Smooth muscle cell (in vitro differentiated cells): ENCODE results near the gene DCAF5. TPM values are rescaled to one million over a fixed set of nuclear protein-coding genes. Genes with fewer than 3 reads are reported as not detected.
A peak's percentile ranks its signal among the peaks of the same experiment; 100 is the strongest.

ENCODE experiments used
- DNase-seq: peaks from one replicate; lab custom pipeline; 2025; ENCODE audit not compliant: unreplicated experiment; lab: John Stamatoyannopoulos, UW
- H2AFZ ChIP-seq: fragments of 200-600 bp; sonication (generic); 2 replicates; pipeline ENCODE4 v1.6.0; 2016; ENCODE audit warnings: antibody characterized with exemption, low read depth, mild to moderate bottlenecking
- H3F3A ChIP-seq: fragments of 200-600 bp; sonication (generic); 2 replicates; pipeline ENCODE4 v1.6.0; 2017; ENCODE audit warnings: antibody characterized with exemption, low read depth
- H3K27ac ChIP-seq: fragments of 200-600 bp; sonication (generic); 2 replicates; pipeline ENCODE4 v1.5.1; 2016; ENCODE audit warnings: low read depth, mild to moderate bottlenecking
- H3K27me3 ChIP-seq: fragments of 200-600 bp; sonication (generic); 2 replicates; pipeline ENCODE4 v1.6.1; 2016; ENCODE audit warnings: low read depth, mild to moderate bottlenecking
- H3K36me3 ChIP-seq: fragments of 200-600 bp; sonication (generic); 2 replicates; pipeline ENCODE4 v1.5.1; 2016; ENCODE audit warnings: low read depth
- H3K4me1 ChIP-seq: fragments of 200-600 bp; sonication (generic); 2 replicates; pipeline ENCODE4 v1.5.1; 2016; ENCODE audit warnings: low read depth
- H3K4me2 ChIP-seq: fragments of 200-600 bp; sonication (generic); 2 replicates; pipeline ENCODE4 v1.6.0; 2016; ENCODE audit warnings: mild to moderate bottlenecking
- H3K4me3 ChIP-seq: fragments of 200-600 bp; sonication (generic); 2 replicates; pipeline ENCODE4 v1.5.1; 2016; ENCODE audit warnings: mild to moderate bottlenecking
- H3K79me2 ChIP-seq: fragments of 200-600 bp; sonication (generic); 2 replicates; pipeline ENCODE4 v1.6.0; 2016; ENCODE audit warnings: low read depth, mild to moderate bottlenecking
- H3K9ac ChIP-seq: fragments of 200-600 bp; sonication (generic); 2 replicates; pipeline ENCODE4 v1.6.0; 2016; ENCODE audit warnings: low read depth
- H3K9me3 ChIP-seq: fragments of 200-600 bp; sonication (generic); replicated peaks from 2 replicates; pipeline ENCODE4 v1.5.1; 2016; ENCODE audit warnings: low read depth
- H4K20me1 ChIP-seq: fragments of 200-600 bp; sonication (generic); 2 replicates; pipeline ENCODE4 v1.6.0; 2016; ENCODE audit warnings: low read depth
- WGBS: methylation state at CpG from one replicate; pipeline ENCODE4 v1.1.7; 2016; ENCODE audit warnings: low lambda C conversion rate; 5-methylcytosine and 5-hydroxymethylcytosine counted together
- polyA plus RNA-seq: library from polyadenylated mRNA; unstranded; fragments of >200 nt; fragmentation: Nextera tagmentation; extraction: Ambion mirVana; gene quantifications from 2 replicates; pipeline ENCODE4 v1.2.1, GENCODE V29; 2016
- total RNA-seq: library from RNA; depleted of rRNA; stranded (reverse); fragments of >200 nt; gene quantifications from 2 replicates; pipeline ENCODE4 v1.2.3, GENCODE V29; 2014
- TF ChIP-seq, protein P1 (sequence below): fragments of 200-600 bp; sonication (generic); IDR thresholded peaks from 2 replicates; pipeline ENCODE4 v1.5.1; 2017; ENCODE audit warnings: borderline replicate concordance, mild to moderate bottlenecking, antibody characterized with exemption; ENCODE audit not compliant: insufficient read depth, poor library complexity, severe bottlenecking

Gene DCAF5
- total and polyA plus RNA-seq, 2 experiments from 2014 or later, result 23.0 to 45.4 TPM

DNA sequence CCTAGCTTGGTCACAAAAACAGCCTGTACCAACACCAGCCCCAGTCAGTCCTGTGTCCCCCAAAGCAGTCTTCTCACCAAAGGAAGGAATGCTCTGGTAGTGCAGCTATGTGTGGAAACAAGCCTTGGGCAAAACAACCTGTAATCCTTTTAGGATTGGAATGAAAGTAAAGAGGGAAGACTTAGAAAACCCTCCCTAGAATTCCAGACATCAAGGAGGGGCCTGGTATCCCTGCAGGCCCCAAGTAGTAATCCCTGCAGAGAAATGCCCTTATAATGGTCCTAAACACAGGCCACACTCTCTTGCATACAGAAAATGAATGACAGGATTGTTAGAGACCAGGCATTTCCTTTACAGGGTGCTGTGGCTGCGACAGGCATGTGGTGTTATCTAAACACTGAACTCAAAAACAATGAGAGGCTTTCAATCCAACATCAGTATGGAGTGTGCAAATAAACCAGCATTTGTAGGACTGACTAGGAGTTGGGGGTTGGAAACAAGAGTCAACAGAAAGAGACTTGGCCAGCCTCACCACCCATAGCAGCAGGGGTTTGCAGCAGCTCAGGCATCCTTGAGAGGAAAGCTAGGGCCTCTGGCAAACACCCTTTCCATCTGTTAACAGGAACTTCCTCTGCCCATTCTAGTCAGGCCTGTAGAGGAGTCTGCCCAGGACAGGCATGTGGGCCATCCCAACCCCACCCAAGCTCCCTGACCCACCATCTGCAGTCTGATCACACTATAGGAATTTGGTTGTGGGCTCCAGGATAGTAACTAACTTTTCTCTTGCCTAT is 59.1 kb downstream of the DCAF5 start:
- Histone ChIP-seq H3K27ac (peak overlapping the region; percentile 76), H3K79me2 (peaks cover 49% of the 10 kb centered on the region), H3K4me1 (peaks cover 39% of the 10 kb centered on the region), H3K27me3 (no peaks in the 10 kb centered on the region), H3F3A (peaks cover 33% of the 10 kb centered on the region), H3K4me2 (peak overlapping the region; percentile 36), H3K4me3 (no peak overlapping the region), H3K9me3 (no peaks in the 10 kb centered on the region), H3K9ac (no peak overlapping the region), H3K36me3 (no peaks in the 10 kb centered on the region), H4K20me1 (no peaks in the 10 kb centered on the region), H2AFZ (no peak overlapping the region)
- TF ChIP-seq, protein P1, sequence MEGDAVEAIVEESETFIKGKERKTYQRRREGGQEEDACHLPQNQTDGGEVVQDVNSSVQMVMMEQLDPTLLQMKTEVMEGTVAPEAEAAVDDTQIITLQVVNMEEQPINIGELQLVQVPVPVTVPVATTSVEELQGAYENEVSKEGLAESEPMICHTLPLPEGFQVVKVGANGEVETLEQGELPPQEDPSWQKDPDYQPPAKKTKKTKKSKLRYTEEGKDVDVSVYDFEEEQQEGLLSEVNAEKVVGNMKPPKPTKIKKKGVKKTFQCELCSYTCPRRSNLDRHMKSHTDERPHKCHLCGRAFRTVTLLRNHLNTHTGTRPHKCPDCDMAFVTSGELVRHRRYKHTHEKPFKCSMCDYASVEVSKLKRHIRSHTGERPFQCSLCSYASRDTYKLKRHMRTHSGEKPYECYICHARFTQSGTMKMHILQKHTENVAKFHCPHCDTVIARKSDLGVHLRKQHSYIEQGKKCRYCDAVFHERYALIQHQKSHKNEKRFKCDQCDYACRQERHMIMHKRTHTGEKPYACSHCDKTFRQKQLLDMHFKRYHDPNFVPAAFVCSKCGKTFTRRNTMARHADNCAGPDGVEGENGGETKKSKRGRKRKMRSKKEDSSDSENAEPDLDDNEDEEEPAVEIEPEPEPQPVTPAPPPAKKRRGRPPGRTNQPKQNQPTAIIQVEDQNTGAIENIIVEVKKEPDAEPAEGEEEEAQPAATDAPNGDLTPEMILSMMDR, result no peak
- DNase-seq, result no peak
- WGBS, result 6% methylated on average over 1 of the region's 1 CpG

DNA sequence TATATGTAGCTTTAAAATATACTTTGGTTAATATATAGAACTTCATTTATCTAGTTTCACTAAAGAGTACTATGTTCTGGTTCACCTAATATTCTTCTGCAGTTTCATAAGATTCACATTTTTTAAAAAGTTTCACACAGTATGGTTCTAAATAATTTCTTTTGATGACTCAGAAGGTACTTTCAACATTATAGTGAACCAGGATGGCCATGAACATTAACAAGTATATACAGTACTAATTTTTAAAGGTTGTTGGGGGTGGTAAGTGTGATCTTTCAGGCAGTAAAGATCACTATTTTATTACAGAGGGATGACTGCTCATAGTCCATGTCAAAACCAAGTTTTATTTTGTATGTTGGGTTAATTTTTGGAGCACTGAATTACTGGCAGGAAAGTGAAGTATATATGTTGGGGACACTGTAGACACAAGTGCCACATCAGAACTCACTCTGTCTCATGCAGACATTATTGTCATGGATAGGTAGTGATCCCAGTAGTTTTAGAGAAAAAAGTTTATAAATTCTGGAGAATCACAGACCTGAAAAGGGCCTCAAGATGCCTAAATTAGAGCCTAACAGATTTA is 60.0 kb downstream of the DCAF5 start:
- Histone ChIP-seq H3K4me2 (peak overlapping the region; percentile 36), H3K4me1 (peaks cover 37% of the 10 kb centered on the region), H3K79me2 (peaks cover 45% of the 10 kb centered on the region), H3K9me3 (no peaks in the 10 kb centered on the region), H2AFZ (no peak overlapping the region), H3K27me3 (no peaks in the 10 kb centered on the region), H4K20me1 (no peaks in the 10 kb centered on the region), H3K4me3 (no peak overlapping the region), H3K36me3 (no peaks in the 10 kb centered on the region), H3K27ac (peak overlapping the region; percentile 76), H3K9ac (no peak overlapping the region), H3F3A (peaks cover 36% of the 10 kb centered on the region)
- DNase-seq, result no peak
- TF ChIP-seq, protein P1, result no peak

DNA sequence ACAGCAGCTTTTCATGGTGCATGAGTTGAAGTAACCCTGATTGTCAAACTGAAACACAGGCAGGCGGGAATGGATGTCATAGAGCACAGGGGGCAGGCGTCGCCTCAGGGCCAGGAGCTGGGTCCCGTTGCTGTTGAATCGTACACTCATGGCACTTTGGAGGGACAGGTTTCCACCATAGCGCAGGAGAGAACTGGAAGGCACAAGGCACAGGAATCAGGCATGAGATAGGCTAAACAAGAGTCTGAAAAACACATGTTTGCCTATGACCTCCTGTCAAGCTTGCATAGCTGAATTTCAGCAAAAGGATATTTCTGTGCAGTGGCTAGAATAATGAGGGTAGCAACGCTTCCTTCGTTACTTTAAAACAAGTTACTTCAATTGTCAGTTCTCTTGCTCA is 61.2 kb downstream of the DCAF5 start:
- H3K79me2 ChIP-seq, result peaks cover 41% of the 10 kb centered on the region
- H3K27me3 ChIP-seq, result no peaks in the 10 kb centered on the region
- H3K27ac ChIP-seq, result no peak overlapping the region
- H3K36me3 ChIP-seq, result no peaks in the 10 kb centered on the region
- peaks cover 41% of the 10 kb centered on the region for H3F3A ChIP-seq
- 89% methylated on average over 8 of the region's 8 CpGs for WGBS
- no peak for DNase-seq
- no peaks in the 10 kb centered on the region for H4K20me1 ChIP-seq
- no peak overlapping the region for H3K9ac ChIP-seq
- peaks cover 42% of the 10 kb centered on the region for H3K4me1 ChIP-seq
- TF ChIP-seq, protein P1, result no peak
- no peaks in the 10 kb centered on the region for H3K9me3 ChIP-seq
- no peak overlapping the region for H2AFZ ChIP-seq
- H3K4me2 ChIP-seq, result no peak overlapping the region
- no peak overlapping the region for H3K4me3 ChIP-seq
